ENCODE data around the gene ACTL9.

The ACTL9 gene

DNA sequence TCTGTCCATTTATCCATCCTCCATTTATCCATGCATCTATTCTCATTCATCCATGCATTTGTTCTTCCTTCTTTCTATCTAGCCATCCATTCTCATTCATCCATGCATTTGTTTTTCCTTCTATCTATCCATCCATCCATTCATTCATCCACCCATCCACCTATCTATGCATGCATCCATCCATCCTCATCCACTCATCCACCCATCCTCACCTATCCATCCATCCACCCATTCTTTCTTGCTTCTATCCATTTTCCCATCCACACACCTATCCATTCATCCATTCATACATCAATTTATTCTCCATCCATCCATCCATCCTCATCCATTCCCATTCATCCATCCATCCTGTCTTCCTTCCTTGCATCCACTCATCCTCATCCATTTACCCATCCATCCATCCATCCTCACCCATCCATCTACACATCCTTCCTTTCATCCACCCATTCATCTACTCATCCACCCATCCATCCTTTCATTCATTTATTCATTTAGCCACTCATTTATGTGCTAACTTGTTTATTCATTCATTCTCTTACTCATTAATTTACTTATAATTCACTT is 20.3 kb downstream of the ACTL9 start:
- TF ChIP-seq, protein P1, sequence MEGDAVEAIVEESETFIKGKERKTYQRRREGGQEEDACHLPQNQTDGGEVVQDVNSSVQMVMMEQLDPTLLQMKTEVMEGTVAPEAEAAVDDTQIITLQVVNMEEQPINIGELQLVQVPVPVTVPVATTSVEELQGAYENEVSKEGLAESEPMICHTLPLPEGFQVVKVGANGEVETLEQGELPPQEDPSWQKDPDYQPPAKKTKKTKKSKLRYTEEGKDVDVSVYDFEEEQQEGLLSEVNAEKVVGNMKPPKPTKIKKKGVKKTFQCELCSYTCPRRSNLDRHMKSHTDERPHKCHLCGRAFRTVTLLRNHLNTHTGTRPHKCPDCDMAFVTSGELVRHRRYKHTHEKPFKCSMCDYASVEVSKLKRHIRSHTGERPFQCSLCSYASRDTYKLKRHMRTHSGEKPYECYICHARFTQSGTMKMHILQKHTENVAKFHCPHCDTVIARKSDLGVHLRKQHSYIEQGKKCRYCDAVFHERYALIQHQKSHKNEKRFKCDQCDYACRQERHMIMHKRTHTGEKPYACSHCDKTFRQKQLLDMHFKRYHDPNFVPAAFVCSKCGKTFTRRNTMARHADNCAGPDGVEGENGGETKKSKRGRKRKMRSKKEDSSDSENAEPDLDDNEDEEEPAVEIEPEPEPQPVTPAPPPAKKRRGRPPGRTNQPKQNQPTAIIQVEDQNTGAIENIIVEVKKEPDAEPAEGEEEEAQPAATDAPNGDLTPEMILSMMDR (IDR thresholded peaks at IDR 0.05; ENCODE audit: insufficient read depth, low read depth, low read length, missing control alignments) = no peak
- H3K4me3 ChIP-seq (ENCODE audit: low read depth, low read length) = no peak overlapping the region
- no peak for DNase-seq (ENCODE audit: low read depth)

DNA sequence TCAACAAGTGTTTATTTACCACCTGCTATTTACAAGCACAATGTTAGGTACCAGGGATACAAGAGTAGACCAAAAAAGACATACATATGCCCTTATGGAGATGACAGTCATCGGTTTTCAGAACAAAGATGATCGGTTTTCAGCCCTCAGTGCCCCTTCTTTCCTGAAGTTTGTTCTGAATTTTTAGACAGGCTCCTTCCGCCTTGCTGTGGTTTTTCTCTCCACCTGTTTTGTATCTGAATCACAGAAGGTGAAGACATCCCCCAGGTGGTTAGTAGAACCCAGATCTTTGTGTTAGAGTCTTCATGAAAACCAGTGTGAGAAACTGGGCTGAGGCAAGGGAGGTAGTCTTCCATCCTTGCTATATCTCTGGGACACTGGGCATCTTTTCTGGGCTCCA is 23.5 kb downstream of the ACTL9 start:
- no peak overlapping the region for H3K4me3 ChIP-seq (ENCODE audit: low read depth, low read length)
- DNase-seq (ENCODE audit: low read depth) = no peak
- TF ChIP-seq, protein P1 (IDR thresholded peaks at IDR 0.05; ENCODE audit: insufficient read depth, low read depth, low read length, missing control alignments) = no peak

DNA sequence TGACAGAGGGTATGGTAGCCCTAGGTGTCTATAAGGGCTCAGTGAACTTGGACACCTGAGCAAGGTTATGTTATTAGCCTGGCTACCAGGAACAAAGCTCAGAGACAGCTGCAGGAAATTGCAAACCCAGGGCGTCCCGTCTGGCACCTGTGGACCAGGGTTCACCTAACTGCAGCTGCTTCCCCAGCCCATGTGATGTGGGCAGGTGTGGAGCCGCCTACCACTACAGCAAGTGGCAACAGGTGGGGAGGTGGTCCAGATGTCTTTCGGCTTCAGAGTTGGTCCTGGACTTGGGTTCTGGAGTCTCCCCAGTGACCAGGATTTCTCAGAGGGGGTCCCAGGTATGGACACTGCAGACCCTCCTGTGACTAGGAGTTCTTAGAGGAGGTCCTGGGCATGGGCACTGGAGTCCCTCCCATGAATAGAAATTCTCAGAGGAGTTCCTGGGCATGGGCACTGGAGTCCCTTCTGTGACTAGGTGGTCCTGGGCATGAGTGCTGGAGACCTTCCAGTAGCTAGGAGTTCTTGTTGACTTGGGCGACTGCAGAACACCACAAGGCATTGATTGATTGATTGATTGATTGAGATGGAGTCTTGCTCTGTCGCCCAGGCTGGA is 25.2 kb downstream of the ACTL9 start:
- TF ChIP-seq, protein P1 (IDR thresholded peaks at IDR 0.05; ENCODE audit: insufficient read depth, low read depth, low read length, missing control alignments) = no peak
- DNase-seq (ENCODE audit: low read depth) = no peak
- H3K4me3 ChIP-seq (ENCODE audit: low read depth, low read length) = no peak overlapping the region

DNA sequence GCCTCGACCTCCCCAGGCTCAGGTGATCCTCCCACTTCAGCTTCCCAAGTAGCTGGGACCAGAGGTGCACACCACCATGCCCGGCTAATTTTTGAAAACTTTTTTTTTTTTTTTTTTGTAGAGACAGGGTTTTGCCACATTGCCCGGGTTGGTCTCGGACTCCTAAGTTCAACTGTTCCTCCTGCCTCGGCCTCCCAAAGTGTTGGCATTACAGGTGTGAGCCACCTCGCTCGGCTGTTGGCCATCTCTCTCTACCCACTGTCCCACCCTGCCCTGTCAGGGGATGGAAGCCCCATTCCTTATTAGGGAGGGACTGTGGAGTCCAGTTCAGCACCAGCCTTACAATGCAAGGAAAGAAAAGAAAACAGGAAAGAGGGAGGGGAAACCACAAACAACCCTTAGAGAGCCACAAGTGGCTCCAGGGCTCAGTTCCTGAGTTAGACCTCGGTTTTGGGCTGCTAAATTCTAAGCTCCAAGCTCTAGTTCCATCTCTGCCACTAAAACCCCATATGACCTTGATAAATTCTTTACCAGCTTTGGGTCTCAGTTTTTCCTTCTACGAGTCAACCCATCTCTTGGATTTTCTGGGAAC is 31.7 kb downstream of the ACTL9 start:
- no peak overlapping the region for H3K4me3 ChIP-seq (ENCODE audit: low read depth, low read length)
- no peak for DNase-seq (ENCODE audit: low read depth)
- TF ChIP-seq, protein P1 (IDR thresholded peaks at IDR 0.05; ENCODE audit: insufficient read depth, low read depth, low read length, missing control alignments) = no peak

DNA sequence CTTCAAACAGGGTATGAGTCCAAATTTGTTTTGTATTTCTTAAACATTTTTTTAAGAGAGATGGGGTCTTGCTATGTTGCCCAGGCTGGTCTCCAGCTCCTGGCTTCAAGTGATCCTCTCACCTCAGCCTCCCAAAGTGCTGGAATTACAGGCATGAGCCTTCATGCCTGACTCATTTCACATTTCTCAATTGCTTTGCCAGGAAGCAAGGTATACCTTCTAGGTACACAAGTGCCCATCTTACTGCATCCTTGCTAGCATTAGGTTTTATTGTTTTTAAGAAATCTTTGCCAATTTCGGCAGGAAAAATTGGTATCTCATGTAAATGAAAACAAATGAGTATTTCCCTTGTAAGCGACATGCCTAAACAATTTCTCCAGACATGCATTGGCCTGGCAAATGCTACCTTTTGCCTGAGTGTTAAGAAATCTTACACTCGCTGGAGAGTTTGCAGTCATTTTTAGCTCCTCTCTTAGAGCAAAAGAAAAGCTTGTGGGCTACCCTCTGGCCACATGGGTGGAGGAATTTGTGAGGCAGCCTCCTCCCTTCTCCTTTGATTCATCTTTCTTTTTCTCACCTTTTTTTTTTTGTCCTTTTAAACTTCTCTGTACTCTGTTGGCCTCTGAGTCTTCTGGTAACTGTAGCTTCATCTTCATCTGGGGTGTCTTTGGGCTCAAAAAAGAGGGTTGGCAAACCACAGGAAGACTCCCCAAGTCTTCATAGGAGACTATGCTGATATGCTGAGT is 33.0 kb downstream of the ACTL9 start:
- TF ChIP-seq, protein P1 (IDR thresholded peaks at IDR 0.05; ENCODE audit: insufficient read depth, low read depth, low read length, missing control alignments) = no peak
- DNase-seq (ENCODE audit: low read depth) = no peak
- no peak overlapping the region for H3K4me3 ChIP-seq (ENCODE audit: low read depth, low read length)

DNA sequence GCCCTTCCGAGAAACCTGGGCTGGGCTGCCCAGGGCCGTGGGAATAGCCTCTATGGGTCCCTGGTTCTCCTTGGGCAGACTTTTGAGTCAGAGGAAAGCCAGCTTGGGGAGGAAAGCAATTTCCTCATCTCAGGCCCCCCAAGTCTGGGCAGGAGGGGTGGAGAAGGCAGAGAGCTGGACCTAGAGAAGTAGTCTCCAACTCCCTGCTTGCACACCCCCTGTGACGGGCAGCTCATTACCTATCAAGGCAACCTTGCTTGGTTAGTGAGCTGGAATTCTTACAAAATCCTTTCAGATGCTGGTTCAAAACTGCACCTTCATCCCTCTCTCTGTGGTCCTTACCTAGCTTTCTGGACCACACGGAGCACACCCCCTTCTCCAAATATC is 33.9 kb downstream of the ACTL9 start:
- TF ChIP-seq, protein P1 (IDR thresholded peaks at IDR 0.05; ENCODE audit: insufficient read depth, low read depth, low read length, missing control alignments) = no peak

More for the DNA sequence above, 33.9 kb downstream of the ACTL9 start:
- H3K4me3 ChIP-seq (ENCODE audit: low read depth, low read length) = no peak overlapping the region
- no peak for DNase-seq (ENCODE audit: low read depth)

Data from GM12865 (cell line).